WTC11 (cell line): ENCODE results near the gene CTRB1. TPM values are rescaled to one million over a fixed set of nuclear protein-coding genes. Genes with fewer than 3 reads are reported as not detected.

Experiments used
- ATAC-seq: fragments of 200-7000 bp; cut with Tn5 transposase; 2 replicates; pipeline ENCODE4 v1.10.0; 2021; ENCODE audit warnings: mild to moderate bottlenecking, moderate library complexity
- CTCF ChIA-PET: fragments of 300-600 bp; sonication (Branson Sonifier 250); formaldehyde crosslinking; loops from one replicate; lab custom pipeline; 2021; ENCODE audit warnings: antibody characterized with exemption; lab: Charles Lee
- POLR2A ChIA-PET: fragments of 350-600 bp; sonication (Branson Sonifier 250); formaldehyde crosslinking; loops from one replicate; lab custom pipeline; 2021; ENCODE audit warnings: antibody characterized with exemption; lab: Charles Lee
- DNase-seq: peaks from one replicate; pipeline ENCODE4 v3.0.0; 2021; ENCODE audit warnings: low spot score
- H3K27ac Mint-ChIP-seq: 2 replicates; pipeline ENCODE4 v1.8.0; 2021; ENCODE audit warnings: mixed read lengths
- H3K27me3 Mint-ChIP-seq: 2 replicates; pipeline ENCODE4 v1.8.0; 2021; ENCODE audit warnings: low read depth, mild to moderate bottlenecking, moderate library complexity, mixed read lengths
- H3K36me3 Mint-ChIP-seq: 2 replicates; pipeline ENCODE4 v1.8.0; 2021; ENCODE audit warnings: mixed read lengths
- H3K4me1 Mint-ChIP-seq: 2 replicates; pipeline ENCODE4 v1.8.0; 2022; ENCODE audit warnings: mixed read lengths
- H3K4me3 Mint-ChIP-seq: 2 replicates; pipeline ENCODE4 v1.8.0; 2021; ENCODE audit warnings: mild to moderate bottlenecking, moderate library complexity, mixed read lengths
- H3K9me3 Mint-ChIP-seq: 2 replicates; pipeline ENCODE4 v1.8.0; 2021; ENCODE audit warnings: mixed read lengths
- ATF1 ChIP-seq: sonication (generic); formaldehyde crosslinking; IDR thresholded peaks from 2 replicates; pipeline ENCODE4 v1.8.1; 2023; ENCODE audit warnings: mild to moderate bottlenecking, moderate library complexity, missing genetic modification reagents
- CDX4 ChIP-seq: fragments of 250-450 bp; sonication (Bioruptor Pico); IDR thresholded peaks from 2 replicates; pipeline ENCODE4 v1.9.0; 2021; ENCODE audit warnings: moderate library complexity, mild to moderate bottlenecking, inconsistent platforms, borderline replicate concordance
- E2F5 ChIP-seq: sonication (generic); formaldehyde crosslinking; IDR thresholded peaks from 2 replicates; pipeline ENCODE4 v1.8.1; 2022; ENCODE audit warnings: mild to moderate bottlenecking, moderate library complexity, missing genetic modification reagents
- ERG ChIP-seq: fragments of 250-450 bp; sonication (Bioruptor Pico); IDR thresholded peaks from 2 replicates; pipeline ENCODE4 v1.8.0; 2021; ENCODE audit warnings: mild to moderate bottlenecking
- ESRRA ChIP-seq: sonication (generic); formaldehyde crosslinking; IDR thresholded peaks from 2 replicates; pipeline ENCODE4 v1.8.1; 2022; ENCODE audit warnings: mild to moderate bottlenecking, missing genetic modification reagents, borderline replicate concordance
- JAZF1 ChIP-seq: fragments of 250-450 bp; sonication (Bioruptor Pico); IDR thresholded peaks from 2 replicates; pipeline ENCODE4 v1.9.0; 2021; ENCODE audit warnings: moderate library complexity, mild to moderate bottlenecking, inconsistent platforms
- JUN ChIP-seq: sonication (generic); formaldehyde crosslinking; IDR thresholded peaks from 2 replicates; pipeline ENCODE4 v1.8.0; 2023; ENCODE audit warnings: mild to moderate bottlenecking, missing genetic modification reagents
- MXD4 ChIP-seq: fragments of 250-450 bp; sonication (Bioruptor Pico); IDR thresholded peaks from 2 replicates; pipeline ENCODE4 v1.8.0; 2021; ENCODE audit warnings: mild to moderate bottlenecking, moderate library complexity, borderline replicate concordance
- MYBL2 ChIP-seq: sonication (generic); formaldehyde crosslinking; IDR thresholded peaks from 2 replicates; pipeline ENCODE4 v1.8.1; 2023; ENCODE audit warnings: mild to moderate bottlenecking, moderate library complexity, missing genetic modification reagents
- NFATC4 ChIP-seq: fragments of 250-450 bp; sonication (Bioruptor Pico); IDR thresholded peaks from 2 replicates; pipeline ENCODE4 v1.9.0; 2021; ENCODE audit warnings: mild to moderate bottlenecking
- NFE2L1 ChIP-seq: sonication (generic); formaldehyde crosslinking; IDR thresholded peaks from 2 replicates; pipeline ENCODE4 v1.8.1; 2023; ENCODE audit warnings: missing genetic modification reagents
- NFYB ChIP-seq: sonication (generic); formaldehyde crosslinking; conservative IDR thresholded peaks from 2 replicates; pipeline ENCODE4 v1.8.0; 2022; ENCODE audit warnings: low read depth, missing genetic modification reagents
- OVOL2 ChIP-seq: fragments of 250-450 bp; sonication (Bioruptor Pico); IDR thresholded peaks from 2 replicates; pipeline ENCODE4 v1.9.0; 2021; ENCODE audit warnings: mild to moderate bottlenecking, borderline replicate concordance
- PREB ChIP-seq: sonication (generic); formaldehyde crosslinking; IDR thresholded peaks from 2 replicates; pipeline ENCODE4 v1.8.1; 2022; ENCODE audit warnings: mild to moderate bottlenecking, missing genetic modification reagents, moderate library complexity, borderline replicate concordance
- RORB ChIP-seq: fragments of 250-450 bp; sonication (Bioruptor Pico); IDR thresholded peaks from 2 replicates; pipeline ENCODE4 v1.9.0; 2021; ENCODE audit warnings: mild to moderate bottlenecking
- SMAD3 ChIP-seq: sonication (generic); formaldehyde crosslinking; IDR thresholded peaks from 2 replicates; pipeline ENCODE4 v1.8.0; 2022; ENCODE audit warnings: missing genetic modification reagents, mild to moderate bottlenecking, borderline replicate concordance
- SP1 ChIP-seq: sonication (generic); formaldehyde crosslinking; conservative IDR thresholded peaks from 2 replicates; pipeline ENCODE4 v1.8.1; 2022; ENCODE audit warnings: missing genetic modification reagents
- ZNF138 ChIP-seq: sonication (generic); formaldehyde crosslinking; conservative IDR thresholded peaks from 2 replicates; pipeline ENCODE4 v1.8.1; 2022; ENCODE audit warnings: mild to moderate bottlenecking, moderate library complexity, missing genetic modification reagents
- ZNF232 ChIP-seq: sonication (generic); formaldehyde crosslinking; IDR thresholded peaks from 2 replicates; pipeline ENCODE4 v1.8.0; 2022; ENCODE audit warnings: mild to moderate bottlenecking, missing genetic modification reagents
- ZNF396 ChIP-seq: fragments of 250-450 bp; sonication (Bioruptor Pico); IDR thresholded peaks from 2 replicates; pipeline ENCODE4 v1.8.0; 2021; ENCODE audit warnings: mild to moderate bottlenecking, moderate library complexity, borderline replicate concordance
- ZNF425 ChIP-seq: fragments of 250-450 bp; sonication (Bioruptor Pico); conservative IDR thresholded peaks from 2 replicates; pipeline ENCODE4 v1.9.0; 2021; ENCODE audit warnings: mild to moderate bottlenecking
- ZNF512 ChIP-seq: sonication (generic); formaldehyde crosslinking; IDR thresholded peaks from 2 replicates; pipeline ENCODE4 v1.8.1; 2022; ENCODE audit warnings: missing genetic modification reagents, borderline replicate concordance
- ZSCAN18 ChIP-seq: fragments of 250-450 bp; sonication (Bioruptor Pico); IDR thresholded peaks from 2 replicates; pipeline ENCODE4 v2.1.2; 2022; ENCODE audit warnings: mild to moderate bottlenecking, moderate library complexity
- total RNA-seq: library from RNA; stranded (reverse); gene quantifications from 3 replicates; pipeline ENCODE4 v1.2.3, GENCODE V29; 2021

CTRB1 gene
- total RNA-seq, 1 experiment from 2014 or later, result 3.9 TPM

GRCh38 chr16:75246504-75247205 is 27.9 kb downstream of the CTRB1 start:
- Mint-ChIP-seq H3K36me3 (peaks cover 19% of the 10 kb centered on the region), H3K4me3 (peak overlapping the region; percentile 12; the same call in 1 of the 2 replicates), H3K27me3 (no peaks in the 10 kb centered on the region)
- no peak for DNase-seq
- ChIA-PET CTCF (interaction anchor here (0.7 to 4.8 kb wide), 3 partner anchors 12 to 489 kb away, joined by 3 to 44 read pairs (median 3); no protein-coding TSS in a partner anchor), POLR2A (interaction anchor here (0.8 to 2.6 kb wide), 3 partner anchors 8 to 20 kb away, joined by 3 to 13 read pairs (median 7); no protein-coding TSS in a partner anchor)
- ATAC-seq, result no peak
- TF ChIP-seq JAZF1 (CRISPR knock-in tag), result no peak
- TF ChIP-seq ZNF425 (CRISPR knock-in tag), result no peak
- no peak for TF ChIP-seq ZSCAN18 (CRISPR knock-in tag)
- no peak for TF ChIP-seq MXD4
- no peak for TF ChIP-seq E2F5 (CRISPR knock-in tag)
- no peak for TF ChIP-seq PREB
- TF ChIP-seq NFATC4 (CRISPR knock-in tag), result no peak
- TF ChIP-seq, all 79 proteins: peak for 0
- peaks cover 64% of the 10 kb centered on the region for H3K4me1 Mint-ChIP-seq
- peak overlapping the region; percentile 86 for H3K27ac Mint-ChIP-seq
- no peaks in the 10 kb centered on the region for H3K9me3 Mint-ChIP-seq

- ATAC-seq (no peak), DNase-seq (no peak)
- no peak overlapping the region for H3K4me3 Mint-ChIP-seq
- H3K4me1 Mint-ChIP-seq, result peaks cover 69% of the 10 kb centered on the region
- H3K9me3 Mint-ChIP-seq, result no peaks in the 10 kb centered on the region
- peak overlapping the region; percentile 73 for H3K27ac Mint-ChIP-seq
- ChIA-PET CTCF (interaction anchor here (1.0 to 4.8 kb wide), 5 partner anchors 13 to 489 kb away, joined by 3 to 44 read pairs (median 3); no protein-coding TSS in a partner anchor), POLR2A (interaction anchor here (0.5 to 1.1 kb wide), 2 partner anchors 13 to 26 kb away, joined by 3 to 6 read pairs; no protein-coding TSS in a partner anchor)
- no peaks in the 10 kb centered on the region for H3K27me3 Mint-ChIP-seq
- peaks cover 13% of the 10 kb centered on the region for H3K36me3 Mint-ChIP-seq
- TF ChIP-seq SP1 (no peak), JUN (CRISPR knock-in tag) (no peak), SMAD3 (CRISPR knock-in tag) (no peak), NFE2L1 (CRISPR knock-in tag) (no peak), ZNF512 (CRISPR knock-in tag) (no peak), ATF1 (CRISPR knock-in tag) (no peak), E2F5 (CRISPR knock-in tag) (no peak), NFATC4 (CRISPR knock-in tag) (no peak), RORB (CRISPR knock-in tag) (no peak), ZNF396 (CRISPR knock-in tag) (no peak), ZNF138 (CRISPR knock-in tag) (no peak), ESRRA (CRISPR knock-in tag) (no peak), CDX4 (CRISPR knock-in tag) (no peak), NFYB (CRISPR knock-in tag) (no peak), MYBL2 (CRISPR knock-in tag) (no peak), ERG (no peak), OVOL2 (CRISPR knock-in tag) (no peak), ZNF232 (CRISPR knock-in tag) (no peak)
These were observed 28.5 kb downstream of the CTRB1 start for GRCh38 chr16:75247249-75247648.
